GM20000 (cell line): ENCODE results near the gene CNTN1.

Experiments
- DNase-seq: peaks from one replicate; pipeline ENCODE4 v3.0.0; 2012; ENCODE audit warnings: low spot score
- TF ChIP-seq, protein P1 (sequence below): IDR thresholded peaks from 2 replicates; pipeline ENCODE4 v1.5.1; 2012; ENCODE audit warnings: mild to moderate bottlenecking, control low read depth; ENCODE audit errors: extremely low read depth, missing control alignments

Gene CNTN1

DNA sequence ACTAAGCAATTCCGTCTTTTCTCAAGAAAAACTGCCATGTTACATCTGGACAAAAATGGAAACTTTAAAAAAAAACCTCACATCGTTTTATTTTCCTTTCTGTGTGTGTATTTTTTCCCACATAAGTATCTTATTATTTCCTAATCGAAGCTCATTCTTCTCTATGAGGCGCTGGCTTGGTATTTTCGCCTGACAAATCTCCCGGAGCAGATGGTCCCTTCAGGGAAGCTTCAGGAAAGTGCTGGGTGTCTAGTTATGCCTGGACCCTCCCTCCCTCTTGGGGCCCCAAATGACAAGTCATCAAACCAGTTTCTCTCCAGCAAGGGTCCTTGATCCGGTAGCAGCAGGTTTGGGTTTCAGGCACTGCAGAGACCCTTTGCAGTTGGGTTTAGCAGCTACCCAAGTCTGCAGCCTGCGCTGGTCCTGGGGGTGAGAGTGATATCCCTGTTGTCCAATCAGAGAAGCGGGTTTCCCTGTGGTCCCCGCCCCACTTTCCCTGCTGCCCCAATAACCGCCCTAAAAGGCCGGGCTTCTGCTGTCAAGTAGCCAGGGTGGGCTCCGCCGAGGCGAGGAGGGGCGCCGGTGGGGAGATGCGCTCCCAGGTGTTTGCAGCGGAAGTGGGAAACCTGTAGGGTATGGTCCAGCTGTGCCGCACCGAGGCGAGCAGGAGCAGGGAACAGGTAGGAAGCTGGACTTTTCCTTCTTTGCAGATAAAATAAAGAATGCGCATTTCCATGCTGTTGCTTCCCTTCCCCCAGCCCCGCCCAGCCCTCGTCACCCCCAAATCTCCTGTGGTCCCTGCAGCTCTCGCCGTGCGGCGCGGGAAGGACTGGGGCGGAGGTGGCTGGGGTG, at the start of gene CNTN1:
Gene CNTN1, plus strand, starts transcription at position 527 of the 852 bp plus-strand sequence.
- DNase-seq = peak; percentile 65
- TF ChIP-seq, protein P1, sequence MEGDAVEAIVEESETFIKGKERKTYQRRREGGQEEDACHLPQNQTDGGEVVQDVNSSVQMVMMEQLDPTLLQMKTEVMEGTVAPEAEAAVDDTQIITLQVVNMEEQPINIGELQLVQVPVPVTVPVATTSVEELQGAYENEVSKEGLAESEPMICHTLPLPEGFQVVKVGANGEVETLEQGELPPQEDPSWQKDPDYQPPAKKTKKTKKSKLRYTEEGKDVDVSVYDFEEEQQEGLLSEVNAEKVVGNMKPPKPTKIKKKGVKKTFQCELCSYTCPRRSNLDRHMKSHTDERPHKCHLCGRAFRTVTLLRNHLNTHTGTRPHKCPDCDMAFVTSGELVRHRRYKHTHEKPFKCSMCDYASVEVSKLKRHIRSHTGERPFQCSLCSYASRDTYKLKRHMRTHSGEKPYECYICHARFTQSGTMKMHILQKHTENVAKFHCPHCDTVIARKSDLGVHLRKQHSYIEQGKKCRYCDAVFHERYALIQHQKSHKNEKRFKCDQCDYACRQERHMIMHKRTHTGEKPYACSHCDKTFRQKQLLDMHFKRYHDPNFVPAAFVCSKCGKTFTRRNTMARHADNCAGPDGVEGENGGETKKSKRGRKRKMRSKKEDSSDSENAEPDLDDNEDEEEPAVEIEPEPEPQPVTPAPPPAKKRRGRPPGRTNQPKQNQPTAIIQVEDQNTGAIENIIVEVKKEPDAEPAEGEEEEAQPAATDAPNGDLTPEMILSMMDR = no peak

DNA sequence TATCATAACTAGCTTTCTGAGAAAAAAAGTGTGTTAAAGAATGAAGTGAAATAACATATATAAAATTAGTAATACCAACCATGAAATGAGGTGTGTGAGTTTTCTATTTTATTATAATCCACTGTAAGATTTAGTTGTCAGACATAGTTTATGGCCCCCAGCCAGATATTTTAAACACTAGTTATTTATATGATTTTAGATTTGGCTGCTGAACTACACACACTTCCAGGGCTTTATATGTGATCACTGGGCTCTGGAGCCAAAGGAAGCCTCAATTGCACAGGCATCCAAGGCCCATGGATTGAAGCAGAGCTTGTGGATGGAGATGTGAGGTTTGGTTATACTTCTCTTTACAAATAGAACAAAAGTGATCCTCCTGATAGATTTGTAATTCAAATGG, 48.7 kb upstream of the CNTN1 start:
- TF ChIP-seq, protein P1 = no peak
- no peak for DNase-seq

DNA sequence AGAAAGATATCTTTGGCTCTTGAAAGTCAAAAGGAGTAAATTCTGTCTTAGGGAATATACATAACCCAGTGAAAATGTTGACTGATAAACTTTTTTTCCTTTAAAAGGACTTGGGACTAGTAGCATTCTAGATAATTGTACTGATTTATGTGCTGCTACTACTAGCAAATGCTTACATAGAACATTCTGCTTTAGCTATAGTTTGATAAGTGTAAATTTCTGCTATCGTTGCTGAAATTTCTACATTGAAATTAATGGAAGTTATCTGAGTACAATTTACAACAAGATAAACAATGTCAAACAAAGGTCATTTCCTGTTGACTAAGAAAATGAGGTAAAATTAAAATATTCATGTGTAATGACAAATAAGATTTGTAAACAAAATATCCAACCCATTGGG, 48.3 kb upstream of the CNTN1 start:
- TF ChIP-seq, protein P1 = no peak
- DNase-seq = no peak

DNA sequence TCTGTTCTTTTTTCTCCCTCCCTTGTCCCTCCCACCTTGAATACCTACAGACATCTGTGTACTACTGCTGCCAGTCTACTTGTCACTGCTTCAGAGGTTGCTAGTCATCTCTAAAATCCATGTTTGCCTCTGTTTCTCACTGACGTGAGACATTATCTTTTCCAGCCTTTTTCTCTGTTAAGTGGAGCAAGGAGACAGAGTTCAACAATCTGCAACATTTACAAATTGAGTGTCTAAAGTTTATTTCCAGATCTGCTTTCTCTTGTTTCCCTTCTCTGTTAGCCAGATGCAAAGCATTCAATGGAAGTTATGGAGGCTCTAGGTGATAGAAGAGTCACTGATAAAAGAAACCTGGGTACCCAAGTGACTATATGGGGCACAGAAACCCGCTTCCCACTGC, 47.5 kb upstream of the CNTN1 start:
- no peak for DNase-seq
- TF ChIP-seq, protein P1 = no peak

DNA sequence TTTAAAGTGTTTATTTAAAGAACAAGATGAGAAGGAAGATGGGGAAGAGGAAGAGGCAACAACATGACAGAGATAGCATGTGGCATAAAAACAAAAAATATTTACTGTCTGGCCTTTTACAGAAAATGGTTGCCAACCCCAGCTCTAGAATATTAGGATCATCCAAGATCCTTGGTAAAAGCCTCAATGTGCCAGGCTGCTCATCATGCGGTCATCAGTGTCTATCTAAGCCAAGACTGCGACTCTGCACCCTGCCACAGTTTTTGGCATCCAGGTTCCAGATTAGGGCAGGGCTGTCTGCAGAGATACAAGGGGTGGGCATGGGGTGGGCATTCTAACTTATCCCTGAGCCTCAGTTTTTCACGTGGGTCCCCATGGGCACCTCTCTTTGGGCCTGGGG, 46.9 kb upstream of the CNTN1 start:
- TF ChIP-seq, protein P1 = no peak
- no peak for DNase-seq

DNA sequence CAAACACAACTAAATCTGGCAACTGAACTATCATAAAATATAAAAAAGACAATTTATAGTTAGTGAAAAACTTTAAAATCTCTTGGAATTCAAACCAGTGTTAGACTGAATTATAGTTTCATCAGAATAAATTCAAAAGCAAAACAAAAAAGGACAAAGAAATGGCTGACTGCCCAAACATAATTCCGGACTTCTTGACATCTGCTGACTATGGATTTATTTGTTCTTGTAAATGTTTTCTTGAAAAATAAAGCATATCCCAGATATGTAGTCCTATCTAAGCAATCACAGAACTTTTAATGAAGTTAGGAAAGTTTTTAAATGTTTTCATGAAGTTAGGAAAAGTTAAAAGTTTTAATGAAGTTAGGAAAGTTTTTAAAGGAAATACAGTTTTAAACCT, 45.8 kb upstream of the CNTN1 start:
- no peak for DNase-seq
- TF ChIP-seq, protein P1 = no peak

DNA sequence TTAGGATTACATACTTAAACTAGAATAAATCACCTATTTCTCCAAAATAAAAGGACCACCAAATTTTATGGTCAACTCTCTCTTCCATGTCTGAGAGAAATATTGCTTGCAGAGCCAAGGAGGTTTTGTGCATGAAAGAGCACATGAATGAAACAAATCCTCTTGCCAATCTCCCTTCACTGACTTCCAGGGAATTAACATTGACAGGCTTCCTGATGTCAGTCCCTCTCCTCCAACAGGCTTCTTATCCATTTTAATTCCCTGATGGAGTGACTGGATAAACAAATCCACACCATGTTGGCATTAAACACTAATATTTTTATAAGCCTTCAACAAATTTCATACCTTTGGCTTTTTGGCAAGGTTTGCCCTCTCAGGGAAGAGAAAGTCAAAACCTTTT, 45.3 kb upstream of the CNTN1 start:
- DNase-seq = no peak
- TF ChIP-seq, protein P1 = no peak
